ENCODE measurements around the gene RPL13. TPM values are rescaled to one million over a fixed set of nuclear protein-coding genes. Genes with fewer than 3 reads are reported as not detected.

RPL13 gene
- total RNA-seq, 2 experiments from 2014 or later = 1,763 to 2,076 TPM

DNA sequence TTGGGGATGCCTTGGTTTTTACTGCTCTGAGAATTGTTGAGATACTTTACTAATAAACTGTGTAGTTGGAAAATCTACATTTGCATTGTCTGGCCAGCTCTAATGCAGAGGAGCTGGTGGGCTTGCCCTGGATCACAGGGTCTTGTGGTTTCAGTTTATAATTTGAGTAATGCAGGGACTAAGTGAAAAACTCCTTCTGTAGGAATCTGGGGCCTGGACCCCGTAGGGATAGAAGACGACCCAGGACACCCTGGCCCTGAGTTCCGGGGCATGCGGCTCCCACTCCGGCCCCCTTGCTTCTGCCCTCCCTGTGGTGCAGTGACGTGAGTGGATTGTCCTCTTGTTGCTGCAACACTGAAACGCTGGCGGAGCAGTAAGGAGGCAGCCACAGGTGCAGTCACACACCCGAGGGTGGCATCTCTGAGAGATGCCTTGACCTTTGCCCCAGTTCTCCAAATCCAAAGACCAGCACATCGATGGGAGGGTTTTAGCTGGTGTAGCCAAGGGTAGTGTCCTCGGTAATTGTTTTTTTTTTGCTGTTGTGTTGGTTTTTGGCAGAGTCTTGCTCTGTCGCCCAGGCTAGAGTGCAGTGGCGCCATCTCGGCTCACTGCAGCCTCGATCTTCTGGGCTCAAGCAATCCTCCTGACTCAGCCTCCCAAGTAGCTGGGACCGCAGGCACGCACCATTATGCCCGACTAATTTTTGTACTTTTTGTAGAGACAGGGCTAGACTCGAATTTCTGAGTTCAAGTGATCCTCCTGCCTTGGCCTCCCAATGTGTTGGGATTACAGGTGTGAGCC is 2.6 kb upstream of the RPL13 start:
- CTCF ChIA-PET = interaction anchor here (0.6 to 2.3 kb wide), 8 partner anchors 12 to 881 kb away, joined by 3 to 6 read pairs (median 4); no protein-coding TSS in a partner anchor
- Mint-ChIP-seq H3K27me3 (no peaks in the 10 kb centered on the region), H3K4me3 (peak overlapping the region; percentile 56), H3K27ac (peak overlapping the region; percentile 75), H3K9me3 (no peaks in the 10 kb centered on the region), H3K36me3 (ENCODE audit: low read depth) (peaks cover 30% of the 10 kb centered on the region), H3K4me1 (peaks cover 28% of the 10 kb centered on the region)
- DNase-seq = no peak
- POLR2A ChIA-PET = no interaction called here

- Mint-ChIP-seq H3K27ac (peak overlapping the region; percentile 100), H3K4me3 (peak overlapping the region; percentile 96), H3K27me3 (no peaks in the 10 kb centered on the region), H3K36me3 (ENCODE audit: low read depth) (peaks cover 40% of the 10 kb centered on the region), H3K9me3 (no peaks in the 10 kb centered on the region), H3K4me1 (peaks cover 62% of the 10 kb centered on the region)
- CTCF ChIA-PET = interaction anchor here (1.2 kb wide), 1 partner anchor 780 kb away, joined by 3 read pairs; no protein-coding TSS in a partner anchor
- POLR2A ChIA-PET = no interaction called here
- DNase-seq = no peak
Observed at GRCh38 chr16:89561142-89561883, 831 bp downstream of the RPL13 start.

DNA sequence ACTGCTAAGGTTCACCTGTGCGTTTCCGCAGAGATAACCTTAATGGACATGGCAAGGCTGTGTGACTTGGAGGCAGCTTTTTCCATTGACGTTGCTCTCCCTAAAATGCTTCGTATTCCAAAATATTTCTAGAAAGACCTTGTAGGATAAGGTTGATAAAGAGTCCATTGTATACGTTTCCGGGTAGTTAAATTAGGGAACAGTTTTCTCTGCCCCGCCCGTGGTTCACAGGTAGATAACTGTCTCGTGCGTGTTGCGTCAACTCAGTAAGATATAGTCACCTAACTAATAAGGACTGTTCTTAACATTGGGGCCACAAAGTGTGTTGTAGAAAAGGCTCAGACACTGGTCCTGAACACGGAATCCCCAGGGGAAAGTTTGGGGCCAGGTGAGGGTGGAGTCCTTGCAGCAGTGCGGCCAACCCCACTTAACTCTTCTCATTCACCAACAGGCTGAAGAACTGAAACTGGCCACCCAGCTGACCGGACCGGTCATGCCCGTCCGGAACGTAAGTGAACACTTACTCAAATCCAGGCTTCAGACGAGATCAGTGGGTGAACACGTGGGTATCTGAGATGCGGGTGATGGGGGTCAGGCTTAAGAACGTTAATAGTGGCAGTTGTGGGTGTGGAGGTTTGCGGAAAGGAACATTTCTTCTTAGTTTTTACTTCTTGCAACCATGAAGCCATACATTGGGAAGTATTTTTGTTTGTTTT is 1.6 kb downstream of the RPL13 start:
- Mint-ChIP-seq H3K9me3 (no peaks in the 10 kb centered on the region), H3K4me3 (peak overlapping the region; percentile 96), H3K27me3 (no peaks in the 10 kb centered on the region), H3K4me1 (peaks cover 63% of the 10 kb centered on the region), H3K36me3 (ENCODE audit: low read depth) (peaks cover 40% of the 10 kb centered on the region), H3K27ac (peak overlapping the region; percentile 100)
- no peak for DNase-seq
- POLR2A ChIA-PET = no interaction called here
- CTCF ChIA-PET = interaction anchor here (0.6 to 1.2 kb wide), 2 partner anchors 252 to 781 kb away, joined by 3 to 5 read pairs; no protein-coding TSS in a partner anchor

GRCh38 chr16:89562939-89563338 is 2.5 kb downstream of the RPL13 start:
- CTCF ChIA-PET = interaction anchor here (1.0 to 1.6 kb wide), 2 partner anchors 13 to 138 kb away, joined by 3 to 6 read pairs; partner anchors contain the start of gene CPNE7
- H3K4me1 Mint-ChIP-seq = peaks cover 54% of the 10 kb centered on the region
- H3K4me3 Mint-ChIP-seq = peak overlapping the region; percentile 96
- peaks cover 37% of the 10 kb centered on the region for H3K36me3 Mint-ChIP-seq (ENCODE audit: low read depth)
- H3K27ac Mint-ChIP-seq = peak overlapping the region; percentile 71
- POLR2A ChIA-PET = no interaction called here
- no peaks in the 10 kb centered on the region for H3K9me3 Mint-ChIP-seq
- no peaks in the 10 kb centered on the region for H3K27me3 Mint-ChIP-seq
- DNase-seq = no peak

- DNase-seq = no peak
- Mint-ChIP-seq H3K27me3 (no peaks in the 10 kb centered on the region), H3K27ac (peak overlapping the region; percentile 25), H3K9me3 (no peaks in the 10 kb centered on the region), H3K4me3 (no peak overlapping the region), H3K4me1 (peaks cover 54% of the 10 kb centered on the region), H3K36me3 (ENCODE audit: low read depth) (peaks cover 37% of the 10 kb centered on the region)
- POLR2A ChIA-PET = no interaction called here
- CTCF ChIA-PET = interaction anchor here (1.0 to 1.6 kb wide), 2 partner anchors 12 to 137 kb away, joined by 3 to 6 read pairs; partner anchors contain the start of gene CPNE7
Observed at GRCh38 chr16:89563639-89564392, 3.3 kb downstream of the RPL13 start.

- no peaks in the 10 kb centered on the region for H3K9me3 Mint-ChIP-seq
- ChIA-PET POLR2A (interaction anchor here (0.5 kb wide), 1 partner anchor 346 kb away, joined by 3 read pairs; no protein-coding TSS in a partner anchor), CTCF (interaction anchor here (1.2 to 1.6 kb wide), 3 partner anchors 11 to 136 kb away, joined by 3 to 6 read pairs (median 3); partner anchors contain the start of gene CPNE7)
- peak overlapping the region; percentile 29 for H3K27ac Mint-ChIP-seq
- no peak overlapping the region for H3K4me3 Mint-ChIP-seq
- H3K27me3 Mint-ChIP-seq = no peaks in the 10 kb centered on the region
- peaks cover 50% of the 10 kb centered on the region for H3K4me1 Mint-ChIP-seq
- peaks cover 37% of the 10 kb centered on the region for H3K36me3 Mint-ChIP-seq (ENCODE audit: low read depth)
- no peak for DNase-seq
Observed at GRCh38 chr16:89564476-89565255, 4.2 kb downstream of the RPL13 start.

GRCh38 chr16:89565256-89565505 is 4.7 kb downstream of the RPL13 start:
- Mint-ChIP-seq H3K4me1 (peaks cover 48% of the 10 kb centered on the region), H3K36me3 (ENCODE audit: low read depth) (peaks cover 37% of the 10 kb centered on the region), H3K27ac (no peak overlapping the region), H3K4me3 (peak overlapping the region; percentile 22), H3K9me3 (no peaks in the 10 kb centered on the region), H3K27me3 (no peaks in the 10 kb centered on the region)
- CTCF ChIA-PET = interaction anchor here (0.9 to 1.5 kb wide), 6 partner anchors 10 to 134 kb away, joined by 3 to 4 read pairs (median 3); partner anchors contain the start of gene CPNE7
- POLR2A ChIA-PET = interaction anchor here (0.5 kb wide), 1 partner anchor 347 kb away, joined by 3 read pairs; no protein-coding TSS in a partner anchor
- no peak for DNase-seq

GRCh38 chr16:89565506-89566372 is 5.3 kb downstream of the RPL13 start:
- ChIA-PET POLR2A (no interaction called here), CTCF (interaction anchor here (0.9 to 1.5 kb wide), 7 partner anchors 10 to 133 kb away, joined by 3 to 4 read pairs (median 3); partner anchors contain the start of genes CDK10 and CPNE7)
- Mint-ChIP-seq H3K36me3 (ENCODE audit: low read depth) (peaks cover 35% of the 10 kb centered on the region), H3K9me3 (no peaks in the 10 kb centered on the region), H3K27ac (peak overlapping the region; percentile 25), H3K4me1 (peaks cover 48% of the 10 kb centered on the region), H3K27me3 (no peaks in the 10 kb centered on the region), H3K4me3 (peak overlapping the region; percentile 22)
- DNase-seq = peak; percentile 48

DNA sequence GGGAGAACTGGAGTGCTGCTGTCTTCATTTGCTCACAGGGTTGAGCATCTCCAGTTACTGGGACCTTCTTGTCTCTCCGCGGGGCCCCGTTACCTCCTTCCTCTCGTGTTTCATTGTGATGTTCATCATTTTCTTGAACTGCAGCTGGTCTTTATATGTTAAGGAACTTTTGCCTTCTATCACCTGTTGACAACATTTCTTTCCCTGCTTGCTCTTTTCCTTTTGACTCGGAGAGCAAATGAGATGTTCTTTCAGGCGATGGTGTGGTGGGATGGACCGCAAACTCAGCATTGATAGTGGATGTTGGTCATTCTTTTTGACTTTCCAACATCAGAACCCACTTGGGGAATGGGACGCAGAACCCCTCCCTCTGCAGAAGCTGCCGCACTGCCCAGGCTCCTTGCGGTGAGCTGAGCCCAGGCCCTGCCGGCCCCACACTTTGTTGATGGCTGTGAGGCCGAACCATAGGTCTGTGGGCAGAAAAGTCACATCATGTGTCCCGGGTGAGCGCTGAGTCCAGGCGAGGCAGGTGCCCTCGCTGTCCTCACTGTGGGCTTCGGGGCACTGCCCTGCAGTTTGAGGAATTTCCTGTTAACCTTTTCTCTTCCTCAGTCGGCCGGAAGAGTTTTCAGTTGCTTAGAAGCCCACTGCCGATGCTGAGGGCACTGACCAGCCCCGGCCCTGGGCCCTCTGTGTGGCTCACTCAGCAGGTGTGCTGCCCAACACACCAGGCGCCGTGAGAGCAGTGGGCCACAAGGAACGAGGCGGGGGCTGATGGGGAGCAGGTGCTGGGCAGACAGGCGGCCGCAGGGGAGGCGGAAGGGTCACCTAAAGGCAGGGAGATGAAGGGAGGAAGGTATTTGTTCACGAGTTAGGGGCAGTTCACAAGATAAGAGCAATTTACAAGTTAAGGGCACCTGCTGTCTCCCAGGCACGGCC is 7.4 kb downstream of the RPL13 start:
- Mint-ChIP-seq H3K36me3 (ENCODE audit: low read depth) (peaks cover 18% of the 10 kb centered on the region), H3K27ac (no peak overlapping the region), H3K4me1 (peaks cover 48% of the 10 kb centered on the region), H3K9me3 (no peaks in the 10 kb centered on the region), H3K4me3 (no peak overlapping the region), H3K27me3 (no peaks in the 10 kb centered on the region)
- POLR2A ChIA-PET = interaction anchor here (0.6 kb wide), 1 partner anchor 90 kb away, joined by 5 read pairs; the partner anchor contains the start of genes CHMP1A and SPATA33
- DNase-seq = no peak
- CTCF ChIA-PET = interaction anchor here (0.7 kb wide), 1 partner anchor 252 kb away, joined by 3 read pairs; no protein-coding TSS in a partner anchor
